GM20000 (cell line): ENCODE results near the gene UBE2E3.
"Not testable (repeated sequence)": the region's sequence is repeated elsewhere in the genome, so short reads cannot be mapped to it uniquely, and the experiment has no call there.

Experiments
- DNase-seq: peaks from one replicate; pipeline ENCODE4 v3.0.0; 2012; ENCODE audit warnings: low spot score
- TF ChIP-seq, protein P1 (sequence below): IDR thresholded peaks from 2 replicates; pipeline ENCODE4 v1.5.1; 2012; ENCODE audit warnings: mild to moderate bottlenecking, control low read depth; ENCODE audit errors: extremely low read depth, missing control alignments

The UBE2E3 gene

GRCh38 chr2:181036445-181036844 lies 56.0 kb downstream of the UBE2E3 start:
- TF ChIP-seq, protein P1, sequence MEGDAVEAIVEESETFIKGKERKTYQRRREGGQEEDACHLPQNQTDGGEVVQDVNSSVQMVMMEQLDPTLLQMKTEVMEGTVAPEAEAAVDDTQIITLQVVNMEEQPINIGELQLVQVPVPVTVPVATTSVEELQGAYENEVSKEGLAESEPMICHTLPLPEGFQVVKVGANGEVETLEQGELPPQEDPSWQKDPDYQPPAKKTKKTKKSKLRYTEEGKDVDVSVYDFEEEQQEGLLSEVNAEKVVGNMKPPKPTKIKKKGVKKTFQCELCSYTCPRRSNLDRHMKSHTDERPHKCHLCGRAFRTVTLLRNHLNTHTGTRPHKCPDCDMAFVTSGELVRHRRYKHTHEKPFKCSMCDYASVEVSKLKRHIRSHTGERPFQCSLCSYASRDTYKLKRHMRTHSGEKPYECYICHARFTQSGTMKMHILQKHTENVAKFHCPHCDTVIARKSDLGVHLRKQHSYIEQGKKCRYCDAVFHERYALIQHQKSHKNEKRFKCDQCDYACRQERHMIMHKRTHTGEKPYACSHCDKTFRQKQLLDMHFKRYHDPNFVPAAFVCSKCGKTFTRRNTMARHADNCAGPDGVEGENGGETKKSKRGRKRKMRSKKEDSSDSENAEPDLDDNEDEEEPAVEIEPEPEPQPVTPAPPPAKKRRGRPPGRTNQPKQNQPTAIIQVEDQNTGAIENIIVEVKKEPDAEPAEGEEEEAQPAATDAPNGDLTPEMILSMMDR, result no peak

DNA sequence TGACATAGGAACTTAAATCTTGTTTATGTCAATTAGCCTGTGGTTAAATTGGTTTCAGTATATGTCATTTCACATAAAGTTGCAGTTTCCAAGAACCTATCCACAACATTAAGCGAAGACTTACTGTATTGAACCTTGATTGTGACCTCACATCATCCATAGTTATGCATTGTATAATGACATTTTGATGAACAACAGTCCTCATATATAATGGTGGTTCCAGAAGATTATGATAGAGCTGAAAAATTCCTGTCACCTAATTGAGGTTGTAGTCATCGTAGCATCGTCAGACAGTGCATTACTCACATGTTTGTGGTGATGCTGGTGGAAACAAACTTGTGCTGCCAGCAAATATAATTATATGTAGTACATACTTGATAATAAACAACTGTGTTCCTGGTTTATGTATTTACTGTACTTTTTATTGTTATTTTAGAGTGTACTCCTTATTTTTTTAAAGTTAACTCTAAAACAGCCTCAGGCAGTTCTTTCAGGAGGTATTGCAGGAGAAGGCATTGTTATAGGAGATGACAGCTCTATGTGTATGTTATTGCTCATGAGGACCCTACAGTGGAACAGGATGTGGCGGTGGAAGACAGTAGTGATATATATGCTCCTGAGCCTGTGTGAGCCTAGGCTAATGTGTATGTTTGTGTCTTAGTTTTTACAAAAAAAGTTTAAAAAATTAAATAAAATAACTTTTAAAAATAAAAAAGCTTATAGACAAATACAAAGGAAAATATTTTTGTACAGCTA lies 56.6 kb downstream of the UBE2E3 start:
- DNase-seq, result no peak
- TF ChIP-seq, protein P1, result no peak

More at GRCh38 chr2:181036445-181036844, 56.0 kb downstream of the UBE2E3 start:
- no peak for DNase-seq

DNA sequence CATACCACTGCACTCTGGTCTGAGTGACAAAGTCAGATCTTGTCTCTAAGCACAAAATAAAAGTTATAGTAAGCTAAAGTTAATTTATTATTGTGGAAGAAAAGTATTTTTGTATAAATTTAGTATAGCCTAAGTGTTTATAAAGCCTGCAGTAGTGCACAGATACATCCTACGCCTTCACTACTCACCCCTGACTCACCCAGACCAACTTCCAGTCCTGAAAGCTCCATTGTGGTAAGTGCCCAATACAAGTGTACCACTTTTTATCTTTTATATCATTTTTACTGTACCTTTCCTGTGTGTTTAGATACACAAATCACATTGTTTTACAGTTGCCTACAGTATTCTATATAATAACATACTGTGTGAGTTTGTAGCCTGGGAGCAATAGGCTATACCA lies 57.5 kb downstream of the UBE2E3 start:
- DNase-seq, result no peak
- TF ChIP-seq, protein P1, result no peak

DNA sequence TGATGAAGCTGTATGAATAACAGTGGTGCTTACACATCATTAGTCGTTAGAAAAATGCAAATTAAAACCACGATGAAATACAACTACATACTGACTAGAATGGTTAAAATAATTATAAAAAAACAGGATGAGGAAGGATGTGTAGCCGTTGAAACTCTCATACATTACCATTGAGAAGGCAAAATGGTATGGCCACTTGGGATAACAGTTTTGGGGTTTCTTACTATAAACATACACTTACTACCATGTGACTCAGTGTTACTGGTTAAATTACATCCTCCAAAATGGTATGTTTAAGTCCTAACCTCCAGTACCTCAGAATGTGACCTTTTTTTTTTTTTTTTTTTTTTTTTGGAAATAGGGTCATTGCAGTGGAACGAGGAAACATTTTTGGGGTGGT lies 58.4 kb downstream of the UBE2E3 start:
- TF ChIP-seq, protein P1, result no peak
- DNase-seq, result no peak

DNA sequence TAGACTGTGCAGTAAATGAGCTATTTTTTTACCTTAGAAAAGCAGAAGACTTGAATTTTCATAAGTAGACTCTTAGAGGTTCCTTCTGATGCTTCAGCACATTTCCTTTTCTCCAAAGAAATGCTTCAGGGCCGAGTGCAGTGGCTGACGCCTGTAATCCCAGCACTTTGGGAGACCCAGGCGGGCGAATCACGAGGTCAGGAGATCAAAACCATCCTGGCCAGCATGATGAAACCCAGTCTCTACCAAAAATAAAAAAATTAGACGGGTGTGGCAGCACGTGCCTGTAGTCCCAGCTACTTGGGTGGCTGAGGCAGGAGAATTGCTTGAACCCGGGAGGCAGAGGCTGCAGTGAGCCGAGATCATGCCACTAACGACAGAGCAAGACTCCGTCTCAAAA lies 60.4 kb downstream of the UBE2E3 start:
- DNase-seq, result not testable (repeated sequence)

DNA sequence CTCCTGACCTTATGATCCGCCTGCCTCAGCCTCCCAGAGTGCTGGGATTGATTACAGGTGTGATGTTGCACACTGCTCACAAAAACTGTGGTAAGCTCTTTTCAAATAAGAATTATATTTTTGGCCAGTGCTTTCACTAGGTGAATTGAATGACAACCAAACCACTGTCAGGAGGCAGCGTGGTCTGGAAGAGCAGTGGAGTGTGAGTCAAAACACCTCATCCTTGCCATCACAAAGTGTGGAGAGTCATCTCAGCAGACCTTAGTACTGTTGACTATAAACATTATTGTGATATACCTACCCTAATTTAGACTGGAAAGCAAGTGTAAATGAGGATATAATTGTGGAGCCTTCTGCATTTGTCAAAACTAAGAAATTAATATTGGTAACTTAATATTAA lies 61.3 kb downstream of the UBE2E3 start:
- DNase-seq, result no peak
- TF ChIP-seq, protein P1, result no peak

DNA sequence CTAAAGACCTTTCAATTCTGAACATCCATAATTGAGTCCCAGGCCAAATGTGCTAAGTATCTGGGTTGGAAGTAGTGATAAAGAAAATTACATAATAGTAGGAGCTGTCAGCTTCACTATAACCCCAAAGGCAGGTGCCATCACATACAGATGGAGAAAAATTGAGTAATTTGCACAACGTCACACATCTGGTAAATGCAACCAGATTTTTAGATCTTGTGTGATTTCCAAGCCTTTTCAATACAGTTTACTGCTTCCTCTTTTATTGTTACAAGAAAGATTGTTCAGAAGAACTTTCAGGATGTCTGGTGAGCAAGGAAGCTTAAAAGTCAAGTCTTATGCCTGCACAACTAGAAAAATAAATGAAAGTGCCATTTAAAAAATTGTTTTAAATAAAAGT lies 62.3 kb downstream of the UBE2E3 start:
- DNase-seq, result no peak
- TF ChIP-seq, protein P1, result no peak

- no peak for DNase-seq
- TF ChIP-seq, protein P1, result no peak
Measured at GRCh38 chr2:181046833-181047232, 66.4 kb downstream of the UBE2E3 start.
